Hematopoietic multipotent progenitor cell (in vitro differentiated cells): ENCODE results near the gene TNNI3. TPM values are rescaled to one million over a fixed set of nuclear protein-coding genes. Genes with fewer than 3 reads are reported as not detected.
A peak's percentile ranks its signal among the peaks of the same experiment; 100 is the strongest.
"Not testable (repeated sequence)": the region's sequence is repeated elsewhere in the genome, so short reads cannot be mapped to it uniquely, and the experiment has no call there.

Experiments used
- DNase-seq, 3 donors: peaks; one replicate each; pipeline ENCODE4 v3.0.0-alpha.2; 2011 to 2015; ENCODE audit warnings: low read depth in 2 of 3, low spot score in 2 of 3
- small RNA-seq: library from RNA; depleted of rRNA; stranded (forward); fragments of <200 nt; gene quantifications from one replicate; pipeline ENCODE3, GENCODE V24; 2012
- total RNA-seq: library from RNA; depleted of rRNA; stranded (reverse); fragments of >200 nt; gene quantifications from one replicate; pipeline ENCODE4 v1.2.3, GENCODE V29; 2012

The TNNI3 gene
- total RNA-seq, 1 donor = not detected

DNA sequence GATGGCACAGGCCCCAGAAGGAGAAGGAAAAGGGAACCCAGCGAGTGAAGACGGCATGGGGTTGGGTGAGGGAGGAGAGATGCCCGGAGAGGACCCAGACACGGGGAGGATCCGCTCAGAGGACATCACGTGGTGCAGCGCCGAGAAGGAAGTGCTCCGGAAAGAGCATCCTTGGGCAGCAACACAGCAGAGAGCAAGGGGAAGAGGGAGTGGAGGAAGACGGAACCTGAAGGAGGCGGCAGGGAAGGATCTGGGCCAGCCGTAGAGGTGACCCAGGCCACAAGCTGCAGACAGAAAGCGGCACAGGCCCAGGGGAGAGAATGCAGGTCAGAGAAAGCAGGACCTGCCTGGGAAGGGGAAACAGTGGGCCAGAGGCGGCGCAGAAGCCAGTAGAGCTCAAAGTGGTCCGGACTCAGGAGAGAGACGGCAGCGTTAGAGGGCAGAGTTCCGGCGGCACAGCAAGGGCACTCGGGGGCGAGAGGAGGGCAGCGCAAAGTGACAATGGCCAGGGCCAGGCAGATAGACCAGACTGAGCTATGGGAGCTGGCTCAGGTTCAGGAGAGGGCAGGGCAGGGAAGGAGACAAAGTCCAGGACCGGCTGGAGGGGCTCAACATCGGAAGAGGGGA lies 41.2 kb downstream of the TNNI3 start:
- DNase-seq = peak; percentile 21 to 44 (median 36)

DNA sequence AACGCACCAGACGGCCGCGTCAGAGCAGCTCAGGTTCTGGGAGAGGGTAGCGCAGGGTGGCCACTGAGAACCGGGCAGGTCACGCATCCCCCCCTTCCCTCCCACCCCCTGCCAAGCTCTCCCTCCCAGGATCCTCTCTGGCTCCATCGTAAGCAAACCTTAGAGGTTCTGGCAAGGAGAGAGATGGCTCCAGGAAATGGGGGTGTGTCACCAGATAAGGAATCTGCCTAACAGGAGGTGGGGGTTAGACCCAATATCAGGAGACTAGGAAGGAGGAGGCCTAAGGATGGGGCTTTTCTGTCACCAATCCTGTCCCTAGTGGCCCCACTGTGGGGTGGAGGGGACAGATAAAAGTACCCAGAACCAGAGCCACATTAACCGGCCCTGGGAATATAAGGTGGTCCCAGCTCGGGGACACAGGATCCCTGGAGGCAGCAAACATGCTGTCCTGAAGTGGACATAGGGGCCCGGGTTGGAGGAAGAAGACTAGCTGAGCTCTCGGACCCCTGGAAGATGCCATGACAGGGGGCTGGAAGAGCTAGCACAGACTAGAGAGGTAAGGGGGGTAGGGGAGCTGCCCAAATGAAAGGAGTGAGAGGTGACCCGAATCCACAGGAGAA lies 42.0 kb downstream of the TNNI3 start:
- DNase-seq = no peak

DNA sequence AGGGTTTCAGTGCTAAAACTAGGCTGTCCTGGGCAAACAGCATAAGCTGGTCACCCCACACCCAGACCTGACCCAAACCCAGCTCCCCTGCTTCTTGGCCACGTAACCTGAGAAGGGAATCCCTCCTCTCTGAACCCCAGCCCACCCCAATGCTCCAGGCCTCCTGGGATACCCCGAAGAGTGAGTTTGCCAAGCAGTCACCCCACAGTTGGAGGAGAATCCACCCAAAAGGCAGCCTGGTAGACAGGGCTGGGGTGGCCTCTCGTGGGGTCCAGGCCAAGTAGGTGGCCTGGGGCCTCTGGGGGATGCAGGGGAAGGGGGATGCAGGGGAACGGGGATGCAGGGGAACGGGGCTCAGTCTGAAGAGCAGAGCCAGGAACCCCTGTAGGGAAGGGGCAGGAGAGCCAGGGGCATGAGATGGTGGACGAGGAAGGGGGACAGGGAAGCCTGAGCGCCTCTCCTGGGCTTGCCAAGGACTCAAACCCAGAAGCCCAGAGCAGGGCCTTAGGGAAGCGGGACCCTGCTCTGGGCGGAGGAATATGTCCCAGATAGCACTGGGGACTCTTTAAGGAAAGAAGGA lies 42.9 kb downstream of the TNNI3 start:
- DNase-seq = no peak

DNA sequence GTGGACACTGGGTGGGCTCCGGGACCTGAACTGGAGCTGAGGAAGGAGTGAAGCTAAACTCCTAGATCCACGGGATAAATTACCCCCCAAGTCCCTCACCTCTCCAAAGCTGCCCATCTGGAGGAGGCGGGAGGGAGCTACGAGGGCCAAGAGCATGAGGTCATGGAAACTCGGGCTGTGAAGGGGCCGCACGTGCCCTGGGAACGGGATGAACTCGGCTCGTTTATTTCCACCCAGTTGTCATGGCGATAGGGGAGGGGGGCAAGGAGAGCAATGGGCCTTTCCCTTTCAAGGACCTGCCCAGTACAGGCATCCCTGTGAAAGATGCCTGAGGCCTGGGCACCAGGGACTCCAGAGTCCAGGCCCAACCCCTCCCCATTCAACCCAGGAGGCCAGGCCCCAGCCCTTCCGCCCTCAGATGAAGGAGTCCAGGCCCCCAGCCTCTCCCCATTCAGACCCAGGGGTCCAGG lies 43.9 kb downstream of the TNNI3 start:
- DNase-seq = no peak

DNA sequence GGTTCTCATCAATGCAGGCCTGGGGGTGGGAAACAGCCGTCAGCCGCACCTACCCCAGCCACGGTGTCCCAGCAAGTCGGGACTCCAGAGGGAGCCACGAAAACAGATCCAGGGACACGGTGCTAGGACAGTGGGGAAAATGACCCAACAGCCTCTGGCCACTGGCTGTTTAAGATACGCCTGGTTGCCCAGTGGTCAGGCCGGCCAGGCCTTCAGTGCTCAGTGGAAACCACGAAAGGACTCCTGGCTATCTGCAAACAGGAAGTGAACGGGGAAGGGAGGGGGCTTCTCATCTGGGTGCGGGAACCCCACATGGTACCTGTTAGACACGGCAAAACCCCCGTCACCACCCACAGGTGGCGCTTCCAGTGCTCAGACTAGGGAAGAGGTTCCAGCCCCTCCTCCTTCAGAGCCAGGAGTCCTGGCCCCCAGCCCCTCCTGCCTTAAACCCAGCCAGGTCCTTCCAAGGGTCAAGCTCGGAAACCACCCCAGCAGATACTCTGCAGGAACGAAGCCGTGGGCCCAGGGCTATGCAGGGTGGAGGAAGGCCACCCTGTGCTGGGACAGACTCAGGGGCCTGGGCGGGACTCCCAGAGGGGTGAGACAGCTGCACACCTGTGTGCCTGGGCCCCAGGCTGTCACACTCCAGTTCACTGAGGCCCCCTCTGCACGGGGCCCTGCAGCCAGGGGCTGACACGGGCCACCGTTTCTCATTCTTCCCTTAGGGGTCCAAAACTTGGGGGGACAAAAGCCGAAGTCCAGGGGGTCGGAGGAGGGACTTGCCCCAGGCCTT lies 44.6 kb downstream of the TNNI3 start:
- no peak for DNase-seq

DNA sequence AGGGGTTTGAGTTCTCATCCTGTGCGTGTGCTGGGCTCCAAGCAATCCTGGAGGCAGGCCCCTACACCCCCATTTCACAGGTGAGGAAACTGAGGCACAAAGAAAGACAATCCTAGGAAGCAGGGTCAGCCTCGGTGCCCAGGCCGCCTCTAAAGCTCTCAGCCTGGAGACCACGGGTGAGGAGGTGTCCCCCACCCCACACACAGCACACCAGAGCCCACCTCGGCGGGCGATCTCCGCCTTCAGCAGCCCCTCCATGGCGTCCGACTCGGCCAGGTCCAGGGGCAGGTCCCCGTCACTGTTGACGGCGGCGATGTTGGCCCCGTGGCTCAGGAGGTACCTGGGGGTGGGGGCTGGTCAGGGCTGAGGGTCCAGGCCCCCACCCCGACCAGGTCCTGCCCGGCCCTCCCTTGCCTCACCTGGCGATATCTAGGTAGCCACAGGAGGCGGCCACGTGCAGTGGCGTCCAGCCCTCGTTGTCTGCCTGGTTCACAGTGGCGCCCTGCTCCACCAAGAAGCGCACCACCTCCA lies 45.2 kb downstream of the TNNI3 start:
- no peak for DNase-seq

DNA sequence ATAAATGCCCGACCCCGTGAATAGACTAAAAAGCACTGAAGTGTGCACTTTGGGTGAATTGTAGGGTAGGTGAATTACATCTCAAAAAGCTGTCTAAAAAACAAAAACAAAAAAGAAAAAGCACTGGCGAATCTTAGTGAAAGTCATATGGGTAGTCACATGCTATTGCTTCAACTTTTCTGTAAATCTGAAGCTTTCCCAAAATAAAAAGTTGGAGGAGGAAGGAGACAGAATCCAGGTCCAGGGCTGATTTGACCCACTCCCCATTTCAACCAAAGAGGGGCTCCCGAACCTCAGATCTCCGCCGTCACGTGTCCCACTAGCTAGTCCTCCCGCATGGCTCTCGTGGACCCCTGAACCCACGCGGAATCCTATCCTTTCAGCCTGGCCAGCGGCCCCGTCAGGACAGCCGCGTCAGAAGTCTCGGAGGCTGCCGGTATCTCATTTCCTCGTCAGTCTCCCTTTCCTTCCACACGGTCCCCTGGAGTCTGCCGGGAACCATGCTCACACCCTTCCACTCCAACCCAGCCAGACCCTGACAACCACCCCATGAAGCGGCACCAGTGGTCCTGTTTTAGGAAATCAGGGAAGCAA lies 46.2 kb downstream of the TNNI3 start:
- no peak for DNase-seq

DNA sequence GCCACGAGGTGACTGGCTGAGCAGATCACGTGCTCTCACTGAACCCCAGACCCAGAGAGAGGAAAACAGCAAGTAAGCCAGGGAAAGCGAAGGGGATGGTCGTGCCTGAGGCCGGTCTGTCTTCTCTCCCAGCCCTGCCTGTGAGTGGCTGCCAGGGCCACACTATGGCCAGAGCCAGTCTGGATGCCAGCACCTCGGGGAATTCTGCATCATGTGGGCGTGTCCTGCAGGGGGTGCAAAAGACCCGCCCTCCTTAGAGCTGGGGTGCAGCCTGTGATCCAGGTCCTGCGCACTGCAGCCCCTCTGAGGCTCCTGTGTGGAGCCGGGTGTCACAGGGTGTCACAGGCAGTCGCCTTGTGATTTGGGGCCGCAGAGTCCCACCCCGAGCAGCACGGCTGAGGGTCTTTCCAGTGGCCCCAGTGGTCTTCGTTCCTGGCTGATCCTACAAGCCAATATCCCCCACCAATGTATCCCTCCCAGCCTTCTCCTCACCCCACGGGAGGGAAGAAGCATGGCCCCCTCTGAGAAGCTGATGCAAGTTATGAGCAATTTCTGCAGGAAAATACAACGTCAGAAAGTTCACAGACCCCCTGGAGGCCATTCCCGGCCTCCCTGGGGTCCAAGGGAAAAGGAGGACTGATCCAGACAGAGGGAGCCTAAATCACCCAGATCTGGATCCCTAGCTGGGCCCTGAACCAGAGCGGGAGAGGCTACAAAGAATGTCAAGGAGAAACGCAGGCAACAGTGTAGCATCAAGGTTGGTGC lies 47.8 kb downstream of the TNNI3 start:
- no peak for DNase-seq

DNA sequence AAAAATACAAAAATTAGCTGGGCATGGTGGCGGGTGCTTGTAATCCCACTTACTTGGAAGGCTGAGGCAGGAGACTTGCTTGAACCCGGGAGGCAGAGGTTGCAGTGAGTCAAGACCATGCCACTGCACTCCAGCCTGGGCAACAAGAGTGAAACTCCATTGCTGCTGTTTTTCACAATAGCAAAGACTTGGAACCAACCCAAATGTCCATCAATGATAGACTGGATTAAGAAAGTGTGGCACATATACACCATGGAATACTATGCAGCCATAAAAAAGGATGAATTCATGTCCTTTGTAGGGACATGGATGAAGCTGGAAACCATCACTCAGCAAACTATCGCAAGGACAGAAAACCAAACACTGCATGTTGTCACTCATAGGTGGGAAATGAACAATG lies 50.3 kb downstream of the TNNI3 start:
- DNase-seq = not testable (repeated sequence)

DNA sequence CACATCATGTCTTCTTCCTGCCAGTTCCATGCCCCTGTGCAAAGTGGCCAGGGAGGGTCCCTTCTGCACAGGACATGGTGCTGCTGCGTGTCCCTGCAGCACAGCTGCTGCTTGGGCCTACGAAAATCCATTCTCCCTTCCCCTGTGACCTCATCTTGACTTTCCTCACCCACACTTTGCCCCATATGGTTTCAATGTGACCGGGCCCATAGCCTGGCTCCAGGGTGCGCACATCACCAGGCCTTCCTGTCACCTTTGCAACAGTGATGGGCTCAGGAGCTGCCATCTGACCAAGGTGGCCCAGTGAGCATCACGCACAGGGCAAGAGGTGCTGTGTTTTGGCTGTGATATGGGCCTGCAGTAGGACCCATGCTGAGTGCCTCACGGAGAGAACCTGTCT lies 50.9 kb downstream of the TNNI3 start:
- DNase-seq = no peak

DNA sequence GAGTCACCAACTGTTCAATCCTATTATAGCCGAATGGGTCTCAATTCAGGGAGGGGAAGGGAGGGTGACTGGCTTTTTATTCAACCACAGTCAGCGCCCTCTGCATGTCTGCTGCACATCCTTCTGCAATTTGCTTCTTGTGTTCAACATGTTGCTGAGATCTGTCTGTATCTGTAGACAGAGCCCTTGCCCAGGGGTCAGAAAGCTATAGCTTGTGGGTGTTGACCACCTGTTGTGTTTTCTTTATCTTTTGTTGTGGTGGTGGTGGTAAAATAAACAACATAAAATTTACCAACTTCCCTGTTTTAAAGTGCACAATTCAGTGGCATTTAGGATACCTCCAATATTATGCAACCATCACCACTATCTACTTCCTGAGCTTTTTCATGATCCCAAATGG lies 52.3 kb downstream of the TNNI3 start:
- DNase-seq = no peak

DNA sequence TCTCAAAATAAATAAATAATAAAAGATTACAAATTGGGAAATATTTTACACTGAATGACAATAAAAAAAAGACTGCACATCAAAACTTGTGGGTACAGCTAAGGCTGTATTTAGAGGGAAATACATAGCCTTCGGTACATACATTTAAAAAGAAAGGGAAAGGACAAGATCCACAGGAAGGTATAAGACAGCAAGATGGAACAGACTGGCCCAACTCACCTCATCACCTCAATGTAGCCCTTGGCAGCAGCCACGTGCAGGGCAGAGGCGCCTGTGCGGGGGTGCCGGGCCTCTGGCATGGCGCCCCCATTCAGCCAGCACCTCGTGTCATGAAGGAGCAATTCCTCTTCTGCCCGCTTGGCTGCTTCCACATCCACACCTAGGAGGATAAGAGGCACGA lies 54.3 kb downstream of the TNNI3 start:
- no peak for DNase-seq

Small RNA genes lying within 50 kb of the gene (small RNA-seq; reads per million reads assigned to genes)
- not detected for gene MIR7975
- not detected for gene RF01210

Other genes starting within 250 kb of the TNNI3 start
- not detected for gene NLRP7, start 210.2 kb downstream of the TNNI3 start, total RNA-seq
- gene NLRP2, start 191.4 kb downstream of the TNNI3 start, total RNA-seq = 4.0 TPM
- 0.54 TPM for gene GP6, start 119.5 kb downstream of the TNNI3 start, total RNA-seq
- 21.8 TPM for gene RDH13, start 94.6 kb downstream of the TNNI3 start, total RNA-seq
- gene EPS8L1, start 81.9 kb downstream of the TNNI3 start, total RNA-seq = 1.3 TPM
- 43.4 TPM for gene PPP1R12C, start 40.1 kb downstream of the TNNI3 start, total RNA-seq
- gene TNNT1, start 8.5 kb downstream of the TNNI3 start, total RNA-seq = not detected
- gene DNAAF3, start 8.9 kb upstream of the TNNI3 start, total RNA-seq = 1.3 TPM
- gene SYT5, start 22.6 kb upstream of the TNNI3 start, total RNA-seq = 0.54 TPM
- gene PTPRH, start 51.8 kb upstream of the TNNI3 start, total RNA-seq = under 0.01 TPM
- 12.4 TPM for gene TMEM86B, start 71.0 kb upstream of the TNNI3 start, total RNA-seq
- 307 TPM for gene PPP6R1, start 101.3 kb upstream of the TNNI3 start, total RNA-seq
- gene HSPBP1, start 122.4 kb upstream of the TNNI3 start, total RNA-seq = 50.4 TPM
- 3.5 TPM for gene BRSK1, start 126.3 kb upstream of the TNNI3 start, total RNA-seq
- 5.4 TPM for gene TMEM150B, start 167.6 kb upstream of the TNNI3 start, total RNA-seq
- gene KMT5C, start 182.1 kb upstream of the TNNI3 start, total RNA-seq = 22.4 TPM
- gene COX6B2, start 197.0 kb upstream of the TNNI3 start, total RNA-seq = 0.27 TPM
- gene GARIN5B, start 205.5 kb upstream of the TNNI3 start, total RNA-seq = not detected
- gene IL11, start 212.7 kb upstream of the TNNI3 start, total RNA-seq = 0.27 TPM
- gene TMEM190, start 219.1 kb upstream of the TNNI3 start, total RNA-seq = not detected
- gene TMEM238, start 226.6 kb upstream of the TNNI3 start, total RNA-seq = 2.7 TPM
- 2,604 TPM for gene RPL28, start 228.2 kb upstream of the TNNI3 start, total RNA-seq